ENCODE data around the gene ERC1.

ERC1 gene

GRCh38 chr12:1272142-1272541 is 281.1 kb downstream of the ERC1 start:
- no peak overlapping the region for H3K4me3 Mint-ChIP-seq
- H3K9me3 Mint-ChIP-seq: no peaks in the 10 kb centered on the region
- no peaks in the 10 kb centered on the region for H3K27me3 Mint-ChIP-seq
- peaks cover 7 to 29% of the 10 kb centered on the region in 2 donors for H3K36me3 Mint-ChIP-seq
- ATAC-seq (replicated peaks) (no peak), DNase-seq (no peak)
- no peak overlapping the region for H3K27ac Mint-ChIP-seq
- peaks cover 4 to 8% of the 10 kb centered on the region in 2 donors for H3K4me1 Mint-ChIP-seq

GRCh38 chr12:1273051-1273450 is 282.0 kb downstream of the ERC1 start:
- DNase-seq: no peak
- no peak for ATAC-seq (replicated peaks)
- Mint-ChIP-seq H3K4me3 (no peak overlapping the region), H3K9me3 (no peaks in the 10 kb centered on the region), H3K27ac (no peak overlapping the region), H3K36me3 (peaks cover 7 to 29% of the 10 kb centered on the region in 2 donors), H3K4me1 (peaks cover 6 to 8% of the 10 kb centered on the region in 2 donors), H3K27me3 (no peaks in the 10 kb centered on the region)

- Mint-ChIP-seq H3K27me3 (no peaks in the 10 kb centered on the region), H3K4me1 (peaks cover 2 to 5% of the 10 kb centered on the region in 2 donors), H3K4me3 (no peak overlapping the region), H3K36me3 (peaks cover 2 to 15% of the 10 kb centered on the region in 2 donors), H3K27ac (peak overlapping the region; percentile 66), H3K9me3 (no peaks in the 10 kb centered on the region)
- ATAC-seq (replicated peaks) (peak in 1 of 2 donors; percentile 53), DNase-seq (no peak)
These were observed 286.9 kb downstream of the ERC1 start for GRCh38 chr12:1277905-1278304.

- peaks cover 4 to 15% of the 10 kb centered on the region in 2 donors for H3K36me3 Mint-ChIP-seq
- no peak for DNase-seq
- H3K27ac Mint-ChIP-seq: no peak overlapping the region
- H3K27me3 Mint-ChIP-seq: no peaks in the 10 kb centered on the region
- H3K9me3 Mint-ChIP-seq: no peaks in the 10 kb centered on the region
- ATAC-seq (replicated peaks): peak in 1 of 2 donors; percentile 27
- peaks cover 2 to 5% of the 10 kb centered on the region in 2 donors for H3K4me1 Mint-ChIP-seq
- H3K4me3 Mint-ChIP-seq: no peak overlapping the region
These were observed 288.0 kb downstream of the ERC1 start for GRCh38 chr12:1279050-1279449.

- Mint-ChIP-seq H3K4me1 (peaks cover 2 to 5% of the 10 kb centered on the region in 2 donors), H3K9me3 (no peaks in the 10 kb centered on the region), H3K4me3 (no peak overlapping the region), H3K27ac (no peak overlapping the region), H3K27me3 (no peaks in the 10 kb centered on the region), H3K36me3 (peaks cover 9 to 15% of the 10 kb centered on the region in 2 donors)
- ATAC-seq (replicated peaks): no peak
- no peak for DNase-seq
These were observed 289.0 kb downstream of the ERC1 start for GRCh38 chr12:1280059-1280458.

GRCh38 chr12:1281683-1282366 is 290.8 kb downstream of the ERC1 start:
- no peak for ATAC-seq (replicated peaks)
- H3K36me3 Mint-ChIP-seq: peaks cover 7 to 12% of the 10 kb centered on the region in 2 donors
- H3K9me3 Mint-ChIP-seq: no peaks in the 10 kb centered on the region
- no peak overlapping the region for H3K4me3 Mint-ChIP-seq
- H3K4me1 Mint-ChIP-seq: peaks cover 2 to 5% of the 10 kb centered on the region in 2 donors
- DNase-seq: no peak
- no peak overlapping the region for H3K27ac Mint-ChIP-seq
- no peaks in the 10 kb centered on the region for H3K27me3 Mint-ChIP-seq

GRCh38 chr12:1282670-1283315 is 291.8 kb downstream of the ERC1 start:
- no peak for DNase-seq
- Mint-ChIP-seq H3K27ac (no peak overlapping the region), H3K9me3 (no peaks in the 10 kb centered on the region)

GRCh38 chr12:1283316-1283715 is 292.3 kb downstream of the ERC1 start:
- H3K4me3 Mint-ChIP-seq: no peak overlapping the region
- H3K27ac Mint-ChIP-seq: no peak overlapping the region
- no peaks in the 10 kb centered on the region for H3K9me3 Mint-ChIP-seq
- DNase-seq (no peak), ATAC-seq (replicated peaks) (no peak)
- peaks cover 7 to 12% of the 10 kb centered on the region in 2 donors for H3K36me3 Mint-ChIP-seq
- H3K27me3 Mint-ChIP-seq: no peaks in the 10 kb centered on the region
- H3K4me1 Mint-ChIP-seq: peaks cover 0 to 5% of the 10 kb centered on the region in 2 donors

More at GRCh38 chr12:1282670-1283315, 291.8 kb downstream of the ERC1 start:
- Mint-ChIP-seq H3K4me3 (no peak overlapping the region), H3K27me3 (no peaks in the 10 kb centered on the region), H3K4me1 (peaks cover 1 to 5% of the 10 kb centered on the region in 2 donors), H3K36me3 (peaks cover 7 to 12% of the 10 kb centered on the region in 2 donors)
- no peak for ATAC-seq (replicated peaks)

GRCh38 chr12:1284611-1285010 is 293.6 kb downstream of the ERC1 start:
- peaks cover 7 to 12% of the 10 kb centered on the region in 2 donors for H3K36me3 Mint-ChIP-seq
- H3K9me3 Mint-ChIP-seq: no peaks in the 10 kb centered on the region
- H3K4me3 Mint-ChIP-seq: no peak overlapping the region
- H3K27ac Mint-ChIP-seq: peak overlapping the region; percentile 51
- H3K4me1 Mint-ChIP-seq: peaks cover under 1 to 3% of the 10 kb centered on the region in 2 donors
- no peak for DNase-seq
- H3K27me3 Mint-ChIP-seq: no peaks in the 10 kb centered on the region
- ATAC-seq (replicated peaks): no peak

- Mint-ChIP-seq H3K27ac (no peak overlapping the region), H3K9me3 (no peaks in the 10 kb centered on the region), H3K27me3 (no peaks in the 10 kb centered on the region), H3K36me3 (peaks cover 25 to 26% of the 10 kb centered on the region in 2 donors), H3K4me1 (peaks cover 2 to 6% of the 10 kb centered on the region in 2 donors), H3K4me3 (no peak overlapping the region)
- no peak for DNase-seq
- no peak for ATAC-seq (replicated peaks)
These were observed 296.5 kb downstream of the ERC1 start for GRCh38 chr12:1287446-1287975.

GRCh38 chr12:1288333-1288732 is 297.3 kb downstream of the ERC1 start:
- Mint-ChIP-seq H3K4me3 (no peak overlapping the region), H3K4me1 (peaks cover 2 to 6% of the 10 kb centered on the region in 2 donors), H3K27me3 (no peaks in the 10 kb centered on the region), H3K9me3 (no peaks in the 10 kb centered on the region), H3K27ac (no peak overlapping the region), H3K36me3 (peaks cover 25 to 26% of the 10 kb centered on the region in 2 donors)
- DNase-seq (no peak), ATAC-seq (replicated peaks) (no peak)

GRCh38 chr12:1289371-1290155 is 298.5 kb downstream of the ERC1 start:
- H3K27ac Mint-ChIP-seq: no peak overlapping the region

GRCh38 chr12:1290716-1291115 is 299.7 kb downstream of the ERC1 start:
- ATAC-seq (replicated peaks) (no peak), DNase-seq (no peak)
- Mint-ChIP-seq H3K4me3 (no peak overlapping the region), H3K27me3 (no peaks in the 10 kb centered on the region), H3K27ac (no peak overlapping the region), H3K9me3 (no peaks in the 10 kb centered on the region), H3K4me1 (peaks cover 3 to 6% of the 10 kb centered on the region in 2 donors), H3K36me3 (peaks cover 21 to 34% of the 10 kb centered on the region in 2 donors)

More at GRCh38 chr12:1289371-1290155, 298.5 kb downstream of the ERC1 start:
- Mint-ChIP-seq H3K27me3 (no peaks in the 10 kb centered on the region), H3K4me3 (no peak overlapping the region), H3K36me3 (peaks cover 25 to 32% of the 10 kb centered on the region in 2 donors), H3K9me3 (no peaks in the 10 kb centered on the region), H3K4me1 (peaks cover 3 to 6% of the 10 kb centered on the region in 2 donors)
- DNase-seq (no peak), ATAC-seq (replicated peaks) (no peak)

Data from stimulated activated naive B cell treated with anti-CD40 and anti-IgM and Interleukin-4, amounts not matched to agents 10 μg/mL and 1 μg/mL and 100 μg/mL, for 72 hours (primary cell).